Measurements from ENCODE around the gene MDFI.

DNA sequence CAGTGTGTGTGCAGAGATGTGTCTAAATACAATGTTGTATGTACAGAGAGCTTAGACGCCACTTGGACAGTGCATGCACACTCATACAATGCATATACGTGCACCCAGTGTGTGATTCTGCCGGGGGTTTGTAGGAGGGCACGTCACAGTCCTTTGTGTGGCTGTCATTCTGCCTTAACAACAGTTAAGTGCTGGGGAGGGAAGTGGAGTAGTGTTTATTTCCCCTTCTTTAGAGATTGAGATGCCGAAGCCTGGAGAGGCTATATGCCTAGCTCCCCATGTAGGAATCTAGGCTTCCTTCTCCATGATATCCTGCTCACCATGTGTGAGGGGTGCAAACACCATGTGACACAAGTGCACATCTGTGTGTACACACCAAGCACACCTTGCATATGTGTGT, 38.2 kb downstream of the MDFI start:
- TF ChIP-seq, protein P1, sequence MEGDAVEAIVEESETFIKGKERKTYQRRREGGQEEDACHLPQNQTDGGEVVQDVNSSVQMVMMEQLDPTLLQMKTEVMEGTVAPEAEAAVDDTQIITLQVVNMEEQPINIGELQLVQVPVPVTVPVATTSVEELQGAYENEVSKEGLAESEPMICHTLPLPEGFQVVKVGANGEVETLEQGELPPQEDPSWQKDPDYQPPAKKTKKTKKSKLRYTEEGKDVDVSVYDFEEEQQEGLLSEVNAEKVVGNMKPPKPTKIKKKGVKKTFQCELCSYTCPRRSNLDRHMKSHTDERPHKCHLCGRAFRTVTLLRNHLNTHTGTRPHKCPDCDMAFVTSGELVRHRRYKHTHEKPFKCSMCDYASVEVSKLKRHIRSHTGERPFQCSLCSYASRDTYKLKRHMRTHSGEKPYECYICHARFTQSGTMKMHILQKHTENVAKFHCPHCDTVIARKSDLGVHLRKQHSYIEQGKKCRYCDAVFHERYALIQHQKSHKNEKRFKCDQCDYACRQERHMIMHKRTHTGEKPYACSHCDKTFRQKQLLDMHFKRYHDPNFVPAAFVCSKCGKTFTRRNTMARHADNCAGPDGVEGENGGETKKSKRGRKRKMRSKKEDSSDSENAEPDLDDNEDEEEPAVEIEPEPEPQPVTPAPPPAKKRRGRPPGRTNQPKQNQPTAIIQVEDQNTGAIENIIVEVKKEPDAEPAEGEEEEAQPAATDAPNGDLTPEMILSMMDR (IDR thresholded peaks at IDR 0.05), result no peak
- TF ChIP-seq POLR2AphosphoS5 (IDR thresholded peaks at IDR 0.05) (no peak), POLR2A (IDR thresholded peaks at IDR 0.05) (no peak), EP300 (IDR thresholded peaks at IDR 0.05) (no peak)
